ENCODE data around the gene ZNF438. TPM values are rescaled to one million over a fixed set of nuclear protein-coding genes. Genes with fewer than 3 reads are reported as not detected.
"Not testable (repeated sequence)": the region's sequence is repeated elsewhere in the genome, so short reads cannot be mapped to it uniquely, and the experiment has no call there.

The ZNF438 gene
- total RNA-seq, 4 donors from 2014 or later = 7.7 to 11.2 (median 8.7) TPM

DNA sequence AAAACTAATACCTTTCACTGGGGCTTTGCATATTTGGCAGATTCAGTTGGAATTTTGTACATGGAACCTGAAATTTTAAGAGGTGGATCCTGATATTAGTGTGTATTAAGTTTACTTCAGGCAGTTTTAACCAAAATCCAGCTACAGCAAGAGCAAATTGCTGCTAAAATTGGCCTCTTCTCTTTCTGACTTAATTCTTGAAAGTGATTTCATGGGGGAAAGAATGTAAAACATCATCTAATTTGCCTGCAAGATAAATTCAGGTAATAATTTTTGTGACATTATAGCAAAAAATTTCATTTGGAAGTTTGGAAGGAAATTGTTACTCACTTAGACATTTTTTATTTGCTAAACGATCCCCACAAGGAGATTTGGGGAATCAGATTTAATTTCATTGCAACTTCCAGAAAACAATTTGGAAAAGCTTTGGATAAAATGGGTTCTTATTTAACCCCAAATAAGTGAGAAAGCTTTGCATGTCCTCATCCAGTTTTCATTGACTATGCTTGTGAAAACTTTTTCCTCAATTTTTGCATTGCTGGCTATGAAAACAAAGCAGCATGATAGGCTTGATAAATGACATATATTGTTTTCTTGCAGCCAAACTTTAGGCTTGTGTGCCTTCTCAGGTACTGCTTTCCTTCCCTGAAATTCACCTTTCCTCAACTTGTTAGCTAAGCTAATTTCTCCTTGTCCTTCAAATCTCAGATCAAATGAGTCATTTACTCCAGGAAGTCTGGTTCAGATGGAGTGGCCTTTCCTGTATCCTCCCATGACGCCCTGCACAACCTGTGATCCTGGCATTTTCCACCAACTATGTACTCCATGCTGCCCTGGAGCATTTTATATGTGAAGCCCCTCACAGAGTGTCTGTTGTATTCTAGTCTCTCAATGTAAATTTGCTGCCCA is 27.4 kb upstream of the ZNF438 start:
- H3K4me3 ChIP-seq (ENCODE audit: low read depth, poor library complexity, severe bottlenecking) = no peak overlapping the region
- intact Hi-C loops (cut with DNase I; ENCODE audit: low total_unique reads) = no loop called here
- no peak for DNase-seq (ENCODE audit: low spot score in 2 of 2)
- 47 to 53% methylated on average over 2 of the region's 2 CpGs for WGBS, 2 donors
- no peak for TF ChIP-seq POLR2A (IDR thresholded peaks at IDR 0.05)

DNA sequence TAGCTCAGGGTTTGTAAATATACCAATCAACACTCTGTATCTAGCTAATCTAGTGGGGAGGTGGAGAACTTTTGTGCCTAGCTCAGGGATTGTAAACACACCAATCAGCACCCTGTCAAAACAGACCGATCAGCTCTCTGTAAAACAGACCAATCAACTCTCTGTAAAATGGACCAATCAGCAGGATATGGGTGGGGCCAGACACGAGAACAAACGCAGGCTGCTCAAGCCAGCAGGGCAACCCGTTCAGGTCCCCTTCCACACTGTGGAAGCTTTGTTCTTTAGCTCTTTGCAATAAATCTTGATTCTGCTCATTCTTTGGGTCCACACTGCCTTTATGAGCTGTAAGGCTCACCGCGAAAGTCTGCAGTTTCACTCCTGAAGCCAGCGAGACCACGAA is 25.0 kb upstream of the ZNF438 start:
- WGBS, 2 donors = 69 to 78% methylated on average over 8 of the region's 8 CpGs
- intact Hi-C loops (cut with DNase I; ENCODE audit: low total_unique reads); DNase-seq (ENCODE audit: low spot score in 2 of 2): not testable (repeated sequence)

DNA sequence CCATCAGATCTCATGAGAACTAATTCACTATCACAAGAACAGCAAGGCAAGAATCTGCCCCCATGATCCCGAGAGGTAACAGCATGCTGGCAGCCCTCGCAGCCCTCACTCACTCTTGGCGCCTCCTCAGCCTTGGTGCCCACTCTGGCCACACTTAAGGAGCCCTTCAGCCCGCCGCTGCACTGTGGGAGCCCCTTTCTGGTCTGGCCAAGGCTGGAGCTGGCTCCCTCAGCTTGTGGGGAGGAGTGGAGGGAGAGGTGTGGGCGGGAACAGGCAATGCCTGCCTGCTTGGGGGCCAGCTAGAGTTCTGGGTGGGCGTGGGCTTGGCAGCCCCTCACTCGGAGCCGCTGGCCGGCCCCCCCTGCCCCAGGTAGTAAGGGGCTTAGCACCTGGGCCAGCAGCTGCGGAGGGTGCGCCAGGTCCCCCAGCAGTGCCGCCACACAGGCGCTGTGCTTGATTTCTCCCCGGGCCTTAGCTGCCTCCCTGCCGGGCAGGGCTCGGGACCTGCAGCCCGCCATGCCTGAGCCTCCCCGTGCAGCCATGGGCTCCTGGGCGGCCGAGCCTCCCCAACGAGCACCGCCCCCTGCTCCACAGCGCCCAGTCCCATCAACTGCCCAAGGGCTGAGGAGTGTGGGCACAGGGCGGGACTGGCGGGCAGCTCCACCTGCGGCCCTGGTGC is 24.0 kb upstream of the ZNF438 start:
- intact Hi-C loops (cut with DNase I; ENCODE audit: low total_unique reads) = no loop called here
- no peak for DNase-seq (ENCODE audit: low spot score in 2 of 2)
- no peak overlapping the region for H3K4me3 ChIP-seq (ENCODE audit: low read depth, poor library complexity, severe bottlenecking)
- TF ChIP-seq, protein P1, sequence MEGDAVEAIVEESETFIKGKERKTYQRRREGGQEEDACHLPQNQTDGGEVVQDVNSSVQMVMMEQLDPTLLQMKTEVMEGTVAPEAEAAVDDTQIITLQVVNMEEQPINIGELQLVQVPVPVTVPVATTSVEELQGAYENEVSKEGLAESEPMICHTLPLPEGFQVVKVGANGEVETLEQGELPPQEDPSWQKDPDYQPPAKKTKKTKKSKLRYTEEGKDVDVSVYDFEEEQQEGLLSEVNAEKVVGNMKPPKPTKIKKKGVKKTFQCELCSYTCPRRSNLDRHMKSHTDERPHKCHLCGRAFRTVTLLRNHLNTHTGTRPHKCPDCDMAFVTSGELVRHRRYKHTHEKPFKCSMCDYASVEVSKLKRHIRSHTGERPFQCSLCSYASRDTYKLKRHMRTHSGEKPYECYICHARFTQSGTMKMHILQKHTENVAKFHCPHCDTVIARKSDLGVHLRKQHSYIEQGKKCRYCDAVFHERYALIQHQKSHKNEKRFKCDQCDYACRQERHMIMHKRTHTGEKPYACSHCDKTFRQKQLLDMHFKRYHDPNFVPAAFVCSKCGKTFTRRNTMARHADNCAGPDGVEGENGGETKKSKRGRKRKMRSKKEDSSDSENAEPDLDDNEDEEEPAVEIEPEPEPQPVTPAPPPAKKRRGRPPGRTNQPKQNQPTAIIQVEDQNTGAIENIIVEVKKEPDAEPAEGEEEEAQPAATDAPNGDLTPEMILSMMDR (IDR thresholded peaks at IDR 0.05) = no peak
- TF ChIP-seq POLR2A (IDR thresholded peaks at IDR 0.05) = no peak
- 85 to 91% methylated on average over 15 to 20 of the region's 27 CpGs for WGBS, 2 donors

More for the DNA sequence above, 25.0 kb upstream of the ZNF438 start:
- not testable (repeated sequence) for H3K4me3 ChIP-seq (ENCODE audit: low read depth, poor library complexity, severe bottlenecking)

DNA sequence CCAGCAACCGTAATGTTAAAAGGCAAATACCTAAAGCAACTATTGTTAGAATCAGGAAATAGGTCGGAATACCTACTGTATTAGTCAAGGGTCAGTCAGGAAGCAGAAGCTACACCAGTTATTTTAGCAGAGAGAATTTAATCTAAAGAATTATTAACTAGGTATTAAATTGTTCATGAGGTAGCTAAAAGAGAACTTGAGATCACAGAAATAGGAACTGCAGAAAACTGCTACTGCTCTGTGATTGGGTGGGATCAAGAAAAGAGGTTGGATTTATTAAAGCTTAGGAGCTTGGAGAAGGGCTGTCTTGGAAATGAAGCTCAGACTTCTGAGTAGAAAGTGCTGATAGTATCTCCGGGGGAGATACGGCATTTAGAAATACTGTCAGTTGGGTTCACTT is 20.0 kb upstream of the ZNF438 start:
- WGBS, 2 donors = 69 to 75% methylated on average over 4 of the region's 4 CpGs

DNA sequence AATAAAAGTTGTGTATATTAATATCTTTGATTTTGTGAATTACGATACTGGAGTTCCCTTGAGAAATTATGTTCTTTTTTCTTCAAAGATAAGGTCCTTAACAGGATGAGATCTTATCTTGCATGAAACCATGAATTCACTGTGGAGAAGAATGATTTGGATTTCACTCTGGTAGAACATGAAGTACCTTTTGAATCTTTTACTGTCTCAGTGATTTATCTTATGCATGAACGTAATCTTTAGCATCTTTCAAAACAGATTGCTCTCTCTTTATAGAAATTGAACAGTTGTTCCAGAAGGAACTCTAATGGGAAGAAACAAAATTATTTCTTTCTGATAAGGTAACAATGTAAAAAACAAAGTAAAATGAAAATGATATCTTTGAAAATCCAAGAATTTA is 11.0 kb upstream of the ZNF438 start:
- DNase-seq (ENCODE audit: low spot score in 2 of 2) = no peak
- H3K4me3 ChIP-seq (ENCODE audit: low read depth, poor library complexity, severe bottlenecking) = no peak overlapping the region
- 55 to 72% methylated on average over 2 of the region's 2 CpGs for WGBS, 2 donors
- TF ChIP-seq POLR2A (IDR thresholded peaks at IDR 0.05) = no peak
- TF ChIP-seq, protein P1 (IDR thresholded peaks at IDR 0.05) = no peak
- intact Hi-C loops (cut with DNase I; ENCODE audit: low total_unique reads) = no loop called here

More for the DNA sequence above, 20.0 kb upstream of the ZNF438 start:
- intact Hi-C loops (cut with DNase I; ENCODE audit: low total_unique reads) = no loop called here
- H3K4me3 ChIP-seq (ENCODE audit: low read depth, poor library complexity, severe bottlenecking) = no peak overlapping the region
- no peak for DNase-seq (ENCODE audit: low spot score in 2 of 2)
- TF ChIP-seq POLR2A (IDR thresholded peaks at IDR 0.05) = no peak

DNA sequence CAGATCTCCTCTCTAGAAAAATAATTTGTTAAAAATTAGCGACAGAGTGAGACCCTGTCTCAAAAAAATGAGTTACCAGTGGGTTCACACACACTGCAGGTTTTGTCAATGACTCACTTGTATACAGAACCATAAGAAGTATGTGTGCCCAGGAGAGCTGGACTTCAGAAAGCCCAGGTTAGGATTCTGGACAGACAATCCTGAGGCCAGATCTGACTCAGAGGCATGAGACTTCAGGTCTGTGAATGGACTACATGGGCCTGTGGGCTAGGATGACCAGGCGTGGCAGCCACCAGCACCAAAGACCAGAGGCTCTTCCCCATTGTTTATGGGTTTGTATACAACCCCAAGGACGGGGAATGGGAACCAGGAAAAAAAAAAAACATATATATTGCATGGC is 9.3 kb upstream of the ZNF438 start:
- no peak for DNase-seq (ENCODE audit: low spot score in 2 of 2)
- H3K4me3 ChIP-seq (ENCODE audit: low read depth, poor library complexity, severe bottlenecking) = no peak overlapping the region
- TF ChIP-seq, protein P1 (IDR thresholded peaks at IDR 0.05) = no peak
- no peak for TF ChIP-seq POLR2A (IDR thresholded peaks at IDR 0.05)
- intact Hi-C loops (cut with DNase I; ENCODE audit: low total_unique reads) = no loop called here
- WGBS, 2 donors = 92 to 94% methylated on average over 3 of the region's 3 CpGs

DNA sequence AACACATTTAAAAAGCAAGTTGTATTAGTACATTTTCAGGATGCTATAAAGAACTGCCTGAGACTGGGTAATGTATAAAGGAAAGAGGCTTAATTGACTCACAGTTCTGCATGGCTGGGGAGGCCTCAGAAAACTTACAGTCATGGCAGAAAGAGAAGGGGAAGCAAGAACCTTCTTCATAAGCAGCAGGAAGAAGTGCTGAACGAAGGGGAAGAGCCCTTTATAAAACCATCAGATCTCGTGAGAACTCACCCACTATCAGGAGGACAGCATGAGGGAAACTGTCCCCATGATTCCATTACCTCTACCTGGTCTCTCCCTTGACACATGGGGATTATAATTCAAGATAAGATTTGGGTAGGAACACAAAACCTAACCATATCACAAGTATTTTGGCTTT is 7.3 kb upstream of the ZNF438 start:
- DNase-seq (ENCODE audit: low spot score in 2 of 2); H3K4me3 ChIP-seq (ENCODE audit: low read depth, poor library complexity, severe bottlenecking); intact Hi-C loops (cut with DNase I; ENCODE audit: low total_unique reads): not testable (repeated sequence)
- WGBS, 2 donors = 65 to 71% methylated on average over 2 of the region's 2 CpGs

All from lower leg skin (tissue), 4 donors.